NCI-H187 treated with DMSO at 0.1 percent for 48 hours (cell line): ENCODE data around the gene SLC25A42.
"Not testable (repeated sequence)": the region's sequence is repeated elsewhere in the genome, so short reads cannot be mapped to it uniquely, and the experiment has no call there.

ENCODE experiments used
- DNase-seq: peaks from one replicate; lab custom pipeline; 2025; lab: John Stamatoyannopoulos, UW

The SLC25A42 gene

GRCh38 chr19:19068659-19069654 lies 5.2 kb downstream of the SLC25A42 start:
- no peak for DNase-seq

GRCh38 chr19:19071897-19072296 lies 8.1 kb downstream of the SLC25A42 start:
- no peak for DNase-seq

GRCh38 chr19:19074196-19074882 lies 10.5 kb downstream of the SLC25A42 start:
- DNase-seq, result no peak

GRCh38 chr19:19075126-19075525 lies 11.3 kb downstream of the SLC25A42 start:
- no peak for DNase-seq

DNA sequence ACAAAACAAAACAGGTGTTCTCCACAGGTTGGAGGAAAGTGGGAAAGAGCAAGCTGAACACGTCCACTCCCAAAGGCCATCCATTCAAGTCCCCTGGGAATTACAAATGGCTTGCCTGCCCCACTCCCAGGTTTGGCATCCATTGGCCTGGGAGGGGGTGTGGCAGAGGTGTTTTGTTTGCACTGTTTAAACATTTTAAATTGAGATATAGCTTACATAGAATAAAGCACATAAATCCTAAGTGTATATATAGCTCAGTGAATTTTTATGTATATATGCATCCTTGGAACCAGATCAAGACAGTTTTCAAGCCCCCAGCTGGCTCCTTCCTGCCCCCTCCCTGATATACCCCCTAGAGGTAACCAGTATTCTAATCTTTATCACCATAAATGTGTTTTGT lies 12.7 kb downstream of the SLC25A42 start:
- no peak for DNase-seq

DNA sequence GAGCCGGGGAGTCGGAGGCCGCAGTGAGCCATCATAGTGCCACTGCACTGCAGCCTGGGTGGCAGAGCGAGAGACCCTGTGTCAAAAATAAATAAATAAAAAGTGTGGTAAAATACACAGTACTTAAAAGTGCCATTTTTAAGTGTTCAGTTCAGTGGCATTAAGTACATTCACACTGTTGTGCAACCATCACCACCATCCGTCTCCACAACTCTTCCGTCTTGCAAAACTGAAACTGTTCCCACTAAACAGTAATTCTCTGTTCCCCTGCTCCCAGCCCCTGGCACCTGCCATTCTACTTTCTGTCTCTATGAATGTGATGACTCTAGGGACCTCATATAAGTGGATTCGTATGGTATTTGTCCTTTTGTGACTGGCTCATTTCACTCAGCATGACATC lies 13.3 kb downstream of the SLC25A42 start:
- DNase-seq, result no peak

- no peak for DNase-seq
These were observed 15.0 kb downstream of the SLC25A42 start for GRCh38 chr19:19078801-19079200.

- no peak for DNase-seq
These were observed 15.8 kb downstream of the SLC25A42 start for GRCh38 chr19:19079571-19079970.

GRCh38 chr19:19081642-19082151 lies 17.9 kb downstream of the SLC25A42 start:
- no peak for DNase-seq

DNA sequence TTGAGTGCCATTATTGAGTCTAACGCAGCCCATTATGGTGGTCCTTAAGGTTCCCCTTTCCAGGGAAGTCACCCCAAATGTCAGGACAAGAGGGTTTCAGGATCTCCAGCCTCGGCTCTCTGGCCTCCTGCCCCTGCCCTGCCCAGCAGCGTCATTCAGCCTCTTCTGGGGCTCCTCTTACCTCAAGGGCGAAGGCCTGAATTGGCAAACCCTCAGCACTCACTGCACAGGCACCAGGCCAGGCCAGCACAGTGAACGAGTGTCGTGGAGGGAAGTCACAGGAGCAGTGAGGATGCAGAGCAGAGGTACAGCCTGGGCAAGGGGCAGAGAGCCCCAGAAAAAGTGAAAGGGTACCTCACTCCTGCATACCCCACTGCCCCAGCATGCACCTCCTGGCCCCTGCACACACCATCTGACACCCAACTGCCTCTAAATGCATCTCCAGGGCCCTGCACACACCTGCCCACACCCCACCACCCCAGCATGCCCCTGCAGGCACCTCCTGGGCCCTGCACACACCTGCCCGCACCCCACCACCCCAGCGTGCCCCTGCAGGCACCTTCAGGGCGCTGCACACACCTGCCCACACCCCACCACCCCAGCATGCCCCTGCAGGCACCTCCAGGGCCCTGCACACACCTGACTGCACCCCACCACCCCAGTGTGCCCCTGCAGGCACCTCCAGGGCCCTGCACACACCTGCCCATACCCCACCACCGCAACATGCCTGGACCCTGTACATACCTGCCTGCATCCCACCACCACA lies 19.8 kb downstream of the SLC25A42 start:
- no peak for DNase-seq

GRCh38 chr19:19087676-19088075 lies 23.9 kb downstream of the SLC25A42 start:
- no peak for DNase-seq

- no peak for DNase-seq
These were observed 30.7 kb downstream of the SLC25A42 start for GRCh38 chr19:19094513-19094912.

- DNase-seq, result no peak
These were observed 31.9 kb downstream of the SLC25A42 start for GRCh38 chr19:19095691-19096090.

GRCh38 chr19:19096641-19097627 lies 33.1 kb downstream of the SLC25A42 start:
- DNase-seq, result no peak

GRCh38 chr19:19098084-19098702 lies 34.4 kb downstream of the SLC25A42 start:
- no peak for DNase-seq

- no peak for DNase-seq
These were observed 35.2 kb downstream of the SLC25A42 start for GRCh38 chr19:19098703-19099632.

GRCh38 chr19:19101540-19101939 lies 37.7 kb downstream of the SLC25A42 start:
- DNase-seq, result no peak

GRCh38 chr19:19102566-19102965 lies 38.8 kb downstream of the SLC25A42 start:
- DNase-seq, result not testable (repeated sequence)

GRCh38 chr19:19103167-19103566 lies 39.4 kb downstream of the SLC25A42 start:
- DNase-seq, result no peak
